GM18505 (cell line): ENCODE data around the gene TAPBPL.

Experiments
- ATAC-seq: cut with Tn5 transposase; IDR thresholded peaks from one replicate; pipeline ENCODE4 v1.9.1; 2021; ENCODE audit not compliant: unreplicated experiment
- POLR2A ChIP-seq: IDR thresholded peaks from 4 replicates; pipeline ENCODE4 v1.6.1; 2011; ENCODE audit warnings: borderline replicate concordance; ENCODE audit not compliant: insufficient read depth, insufficient read length; ENCODE audit errors: extremely low read depth

Gene TAPBPL

GRCh38 chr12:6444704-6445688, 6.8 kb upstream of the TAPBPL start, which contains the start of gene CD27:
TSS of gene CD27 (plus strand) at chr12:6444955. CDS start at chr12:6445096, 141 bp downstream.
- no peak for ATAC-seq

GRCh38 chr12:6450091-6450868, 1.6 kb upstream of the TAPBPL start:
- ATAC-seq = no peak
- no peak for TF ChIP-seq POLR2A

More at GRCh38 chr12:6444704-6445688, 6.8 kb upstream of the TAPBPL start, which contains the start of gene CD27:
- TF ChIP-seq POLR2A = peak; percentile 72

GRCh38 chr12:6450869-6451347, 934 bp upstream of the TAPBPL start:
- no peak for TF ChIP-seq POLR2A
- ATAC-seq = no peak

GRCh38 chr12:6452245-6452943, 552 bp downstream of the TAPBPL start:
- ATAC-seq = no peak
- no peak for TF ChIP-seq POLR2A

GRCh38 chr12:6452944-6453630, 1.2 kb downstream of the TAPBPL start:
- no peak for ATAC-seq
- peak; percentile 38 for TF ChIP-seq POLR2A

- TF ChIP-seq POLR2A = peak; percentile 24
- no peak for ATAC-seq
These were observed 5.5 kb downstream of the TAPBPL start for GRCh38 chr12:6457220-6457945.

- peak; percentile 41 for TF ChIP-seq POLR2A
These were observed 6.6 kb downstream of the TAPBPL start for GRCh38 chr12:6458281-6459003.

GRCh38 chr12:6459004-6459337, 7.1 kb downstream of the TAPBPL start:
- ATAC-seq = no peak
- TF ChIP-seq POLR2A = peak; percentile 3

More at GRCh38 chr12:6458281-6459003, 6.6 kb downstream of the TAPBPL start:
- no peak for ATAC-seq

- TF ChIP-seq POLR2A = no peak
- no peak for ATAC-seq
These were observed 9.0 kb downstream of the TAPBPL start for GRCh38 chr12:6460751-6461371.

- TF ChIP-seq POLR2A = peak; percentile 72
- ATAC-seq = peak; percentile 65
These were observed 9.8 kb downstream of the TAPBPL start for GRCh38 chr12:6461401-6462233.
